Esophagus muscularis mucosa (tissue), 4 donors: ENCODE results near the gene HHLA2. TPM values are rescaled to one million over a fixed set of nuclear protein-coding genes. Genes with fewer than 3 reads are reported as not detected.

ENCODE experiments used
- DNase-seq: peaks from one replicate; pipeline ENCODE4 v3.0.0-alpha.2; 2017; ENCODE audit errors: extremely low spot score
- H3K27ac ChIP-seq, 4 donors: fragments of 200-600 bp; sonication (generic); replicated peaks in 1 of 4; 1 replicate in 3 of 4; 2 replicates in 1 of 4; pipeline ENCODE4 v1.5.1; 2016 to 2019; ENCODE audit warnings: mild to moderate bottlenecking in 1 of 4
- H3K27me3 ChIP-seq, 4 donors: fragments of 200-600 bp; sonication (generic); one replicate each; pipeline versions ENCODE4 v1.5.1 to v1.6.0; 2016 to 2019
- H3K36me3 ChIP-seq, 4 donors: fragments of 200-600 bp; sonication (generic); one replicate each; pipeline ENCODE4 v1.5.1; 2016 to 2019
- H3K4me1 ChIP-seq, 4 donors: fragments of 200-600 bp; sonication (generic); one replicate each; pipeline ENCODE4 v1.5.1; 2016 to 2019
- H3K4me3 ChIP-seq, 4 donors: fragments of 200-600 bp; sonication (generic); 1 replicate in 2 of 4; 2 replicates in 2 of 4; pipeline ENCODE4 v1.5.1; 2016 to 2019; ENCODE audit warnings: mild to moderate bottlenecking in 4 of 4, moderate library complexity in 1 of 4
- H3K9me3 ChIP-seq, 4 donors: fragments of 200-600 bp; sonication (generic); 1 replicate in 3 of 4; 2 replicates in 1 of 4; pipeline ENCODE4 v1.5.1; 2016 to 2019
- CTCF ChIP-seq, 3 experiments: fragments of 200-600 bp in 2 of 3; fragments of 450-650 bp in 1 of 3; sonication (generic) in 2 of 3; IDR thresholded peaks; one replicate each; pipeline ENCODE4 v1.5.1; 2017 to 2019; ENCODE audit warnings: antibody characterized with exemption in 3 of 3, mild to moderate bottlenecking in 2 of 3, moderate library complexity in 1 of 3
- EP300 ChIP-seq: sonication (generic); formaldehyde crosslinking; IDR thresholded peaks from one replicate; pipeline ENCODE4 v1.6.1; 2017; ENCODE audit warnings: antibody characterized with exemption
- POLR2A ChIP-seq: fragments of 450-650 bp; IDR thresholded peaks from one replicate; pipeline ENCODE4 v1.6.1; 2017; ENCODE audit warnings: antibody characterized with exemption, moderate library complexity, mild to moderate bottlenecking, low read depth
- POLR2AphosphoS5 ChIP-seq, 2 donors: sonication (generic); formaldehyde crosslinking; IDR thresholded peaks; one replicate each; pipeline ENCODE4 v1.6.1; 2017; ENCODE audit warnings: antibody characterized with exemption in 2 of 2
- WGBS: methylation state at CpG from one replicate; pipeline ENCODE4 v1.1.5; 2018; 5-methylcytosine and 5-hydroxymethylcytosine counted together
- intact Hi-C: fragments of 100-400 bp; cut with DNase I; formaldehyde crosslinking; loops from one replicate; pipeline ENCODE4 v1.15.1; 2023
- total RNA-seq, 4 donors: library from RNA; depleted of rRNA; stranded (reverse); fragments of >200 nt; gene quantifications; one replicate each; pipeline versions ENCODE4 v1.1.0 to v1.2.1, GENCODE V29; 2016

Gene HHLA2
- total RNA-seq, 4 donors from 2014 or later: not detected

DNA sequence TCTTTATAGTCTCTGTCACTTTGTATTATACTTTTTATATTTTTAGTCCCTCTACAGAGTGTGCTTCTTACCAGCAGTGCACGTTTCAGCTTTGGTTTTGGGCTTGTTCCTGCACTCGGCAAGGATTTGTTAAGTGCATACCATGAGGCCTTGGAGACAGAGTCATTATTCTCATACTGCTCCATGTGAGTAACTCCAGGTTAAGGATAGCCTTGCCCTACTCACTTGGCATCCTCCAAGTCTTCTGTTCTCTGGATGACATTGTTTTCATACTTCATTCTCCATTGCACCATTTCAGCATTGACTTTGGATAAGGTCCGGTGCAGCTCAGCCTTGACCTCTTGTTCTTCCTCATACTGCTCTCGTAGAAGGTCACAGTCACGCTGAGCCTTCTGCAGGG is 117.7 kb downstream of the HHLA2 start:
- no peak for TF ChIP-seq CTCF (IDR thresholded peaks at IDR 0.05)
- no peak for TF ChIP-seq POLR2AphosphoS5 (IDR thresholded peaks at IDR 0.05)
- TF ChIP-seq POLR2A: no peak
- no peak for TF ChIP-seq EP300
- no peaks in the 10 kb centered on the region for H3K36me3 ChIP-seq
- 87% methylated on average over 5 of the region's 5 CpGs for WGBS
- H3K4me1 ChIP-seq: no peaks in the 10 kb centered on the region
- no peak overlapping the region for H3K4me3 ChIP-seq
- no peaks in the 10 kb centered on the region for H3K27me3 ChIP-seq
- intact Hi-C loops: no loop called here
- no peak for DNase-seq
- no peak overlapping the region for H3K27ac ChIP-seq
- H3K9me3 ChIP-seq: no peaks in the 10 kb centered on the region

DNA sequence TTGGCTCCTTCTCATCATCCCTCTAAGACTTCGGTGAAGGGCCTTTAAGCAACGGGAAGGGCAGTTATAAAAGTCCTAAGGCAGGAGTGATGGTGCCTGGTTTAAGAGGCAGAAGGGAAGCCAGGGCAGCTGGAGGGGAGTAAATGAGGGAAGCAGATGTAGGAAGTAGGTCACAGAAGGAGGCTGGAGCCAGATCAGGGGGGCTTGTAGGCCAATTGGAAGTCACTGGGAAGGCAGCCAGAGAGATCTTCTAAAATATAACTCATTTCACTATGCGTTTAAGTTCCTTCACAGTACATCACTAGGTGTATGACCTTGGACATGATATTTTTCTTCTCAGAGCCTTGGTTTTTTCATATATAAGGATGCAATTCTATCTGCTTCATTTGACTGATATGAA is 119.3 kb downstream of the HHLA2 start:
- H3K36me3 ChIP-seq: no peaks in the 10 kb centered on the region
- no peak for DNase-seq
- no peaks in the 10 kb centered on the region for H3K27me3 ChIP-seq
- no peak overlapping the region for H3K27ac ChIP-seq
- TF ChIP-seq EP300: no peak
- TF ChIP-seq CTCF (IDR thresholded peaks at IDR 0.05): no peak
- no peak for TF ChIP-seq POLR2AphosphoS5 (IDR thresholded peaks at IDR 0.05)
- no peak for TF ChIP-seq POLR2A
- no peaks in the 10 kb centered on the region for H3K4me1 ChIP-seq
- no peak overlapping the region for H3K4me3 ChIP-seq
- 76% methylated on average over 3 of the region's 3 CpGs for WGBS
- H3K9me3 ChIP-seq: no peaks in the 10 kb centered on the region
- intact Hi-C loops: no loop called here

- TF ChIP-seq CTCF (IDR thresholded peaks at IDR 0.05): no peak
- TF ChIP-seq EP300: no peak
- no peak for TF ChIP-seq POLR2AphosphoS5 (IDR thresholded peaks at IDR 0.05)
- no peak for TF ChIP-seq POLR2A
- H3K9me3 ChIP-seq: no peaks in the 10 kb centered on the region
- no peaks in the 10 kb centered on the region for H3K36me3 ChIP-seq
- DNase-seq: no peak
- 95% methylated on average over 4 of the region's 4 CpGs for WGBS
- no peak overlapping the region for H3K27ac ChIP-seq
- no peaks in the 10 kb centered on the region for H3K27me3 ChIP-seq
- no peak overlapping the region for H3K4me3 ChIP-seq
- no peaks in the 10 kb centered on the region for H3K4me1 ChIP-seq
- intact Hi-C loops: no loop called here
These were observed 119.9 kb downstream of the HHLA2 start for GRCh38 chr3:108416111-108416869.

GRCh38 chr3:108420926-108421325 is 124.6 kb downstream of the HHLA2 start:
- no peak for TF ChIP-seq POLR2A
- no peak for TF ChIP-seq EP300
- no peak for TF ChIP-seq POLR2AphosphoS5 (IDR thresholded peaks at IDR 0.05)
- no peak for TF ChIP-seq CTCF (IDR thresholded peaks at IDR 0.05)

More at GRCh38 chr3:108420926-108421325, 124.6 kb downstream of the HHLA2 start:
- H3K27ac ChIP-seq: no peak overlapping the region
- H3K27me3 ChIP-seq: no peaks in the 10 kb centered on the region
- H3K4me3 ChIP-seq: no peak overlapping the region
- no peaks in the 10 kb centered on the region for H3K36me3 ChIP-seq
- intact Hi-C loops: no loop called here
- no peak for DNase-seq
- H3K4me1 ChIP-seq: no peaks in the 10 kb centered on the region
- H3K9me3 ChIP-seq: no peaks in the 10 kb centered on the region
- 100% methylated on average over 2 of the region's 2 CpGs for WGBS

Other genes starting within 250 kb of the HHLA2 start
- 10 to 100 TPM; 31.6 to 57.7 (median 49.7) TPM for gene CD47, start 205.5 kb upstream of the HHLA2 start, total RNA-seq
- gene IFT57, start 74.1 kb upstream of the HHLA2 start, total RNA-seq: 10 to 100 TPM; 52.3 to 82.4 (median 61.4) TPM
- gene MYH15, start 214.0 kb downstream of the HHLA2 start, total RNA-seq: under 1 TPM; under 0.01 to 0.34 (median 0.12) TPM